GM12891 (cell line): ENCODE results near the gene CALML4.
"Not testable (repeated sequence)": the region's sequence is repeated elsewhere in the genome, so short reads cannot be mapped to it uniquely, and the experiment has no call there.

Source experiments
- DNase-seq: peaks from one replicate; pipeline ENCODE4 v3.0.0; 2011; ENCODE audit warnings: low spot score; ENCODE audit not compliant: insufficient read length
- FAIRE-seq: peaks from 2 replicates; lab custom pipeline; 2011; peaks lifted over from hg19 to GRCh38; lab: Jason Lieb, UNC
- PAX5 ChIP-seq: IDR thresholded peaks from 2 replicates; pipeline ENCODE4 v1.6.1; 2011; ENCODE audit warnings: low read length, moderate library complexity, mild to moderate bottlenecking; ENCODE audit not compliant: insufficient read depth, severe bottlenecking
- POLR2A ChIP-seq: IDR thresholded peaks from 2 replicates; pipeline ENCODE4 v1.6.1; 2011; ENCODE audit warnings: low read depth, low read length, control low read depth
- POLR2AphosphoS5 ChIP-seq: IDR thresholded peaks from 2 replicates; pipeline ENCODE4 v1.6.1; 2011; ENCODE audit warnings: low read depth, low read length, control low read depth
- POU2F2 ChIP-seq: IDR thresholded peaks from 2 replicates; pipeline ENCODE4 v1.6.1; 2011; ENCODE audit warnings: low read depth, mild to moderate bottlenecking, control low read depth, low read length, moderate library complexity
- SPI1 ChIP-seq: IDR thresholded peaks from 2 replicates; pipeline ENCODE4 v1.6.1; 2011; ENCODE audit warnings: low read depth, low read length, control low read depth
- TAF1 ChIP-seq: IDR thresholded peaks from 2 replicates; pipeline ENCODE4 v1.6.1; 2011; ENCODE audit warnings: low read depth, low read length, control low read depth

The CALML4 gene

DNA sequence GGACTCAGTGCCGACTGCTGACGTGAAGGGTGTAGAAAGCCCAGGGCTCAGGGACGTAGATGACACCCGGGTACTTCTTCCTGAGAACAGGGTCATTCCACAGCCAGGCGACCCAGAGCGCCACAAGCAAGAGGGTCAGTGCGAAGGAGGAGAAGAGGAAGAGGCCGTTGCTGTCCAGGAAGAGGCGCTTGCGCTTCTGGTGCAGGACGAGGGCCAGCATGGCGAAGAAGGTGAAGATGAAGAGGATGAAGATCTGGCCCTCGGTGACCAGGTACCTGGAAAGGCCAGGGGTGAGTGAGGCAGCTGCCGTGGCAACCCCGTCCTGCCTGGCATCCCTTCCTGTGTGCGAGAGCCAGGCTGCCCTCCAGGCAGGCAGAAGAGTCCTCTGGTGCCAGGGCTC is 3.0 kb upstream of the CALML4 start:
- TF ChIP-seq TAF1 (no peak), SPI1 (no peak), POLR2A (no peak), POLR2AphosphoS5 (no peak), POU2F2 (no peak), PAX5 (no peak)
- FAIRE-seq, result no peak
- no peak for DNase-seq

GRCh38 chr15:68207176-68207935 is 2.2 kb upstream of the CALML4 start:
- DNase-seq, result no peak
- no peak for FAIRE-seq
- TF ChIP-seq SPI1, result no peak
- TF ChIP-seq PAX5, result no peak
- TF ChIP-seq POLR2A, result no peak
- TF ChIP-seq POLR2AphosphoS5, result no peak
- TF ChIP-seq TAF1, result no peak
- no peak for TF ChIP-seq POU2F2

GRCh38 chr15:68206711-68207151 is 1.6 kb upstream of the CALML4 start:
- TF ChIP-seq SPI1 (no peak), TAF1 (no peak), POLR2AphosphoS5 (no peak), POLR2A (no peak), POU2F2 (no peak)
- FAIRE-seq (no peak), DNase-seq (no peak)

DNA sequence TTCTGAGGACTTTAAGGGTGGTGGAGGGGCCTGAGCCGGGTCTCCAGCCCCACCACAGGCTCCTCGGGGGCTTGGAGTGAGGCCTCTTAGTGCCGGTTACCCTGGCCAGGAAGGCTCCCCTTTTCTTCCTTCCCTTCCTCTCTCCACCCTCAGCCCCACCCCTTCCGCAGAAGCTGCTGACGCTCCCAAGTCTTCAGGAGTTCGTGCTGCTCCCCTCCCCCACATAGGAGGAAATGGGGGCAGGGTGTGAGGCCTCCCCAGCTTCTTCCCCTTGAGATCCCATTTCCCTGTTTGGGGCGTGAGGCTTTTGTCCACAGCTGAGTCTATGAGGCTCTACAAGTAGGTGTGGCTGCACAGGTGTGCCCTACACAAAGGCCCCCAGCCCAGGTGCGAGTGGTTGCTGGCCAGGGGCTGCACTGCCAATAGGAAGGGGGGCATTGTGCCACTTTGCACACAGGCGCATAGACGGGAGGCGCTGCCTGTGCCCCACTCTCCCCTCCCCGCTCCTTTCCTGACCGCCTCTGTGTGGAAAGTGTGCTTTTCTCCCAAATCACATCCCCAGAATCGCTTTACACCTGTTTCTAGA is 915 bp upstream of the CALML4 start:
- DNase-seq (no peak), FAIRE-seq (no peak)
- no peak for TF ChIP-seq SPI1
- TF ChIP-seq POLR2AphosphoS5, result peak; percentile 39; the same call in 1 of the 2 replicates

DNA sequence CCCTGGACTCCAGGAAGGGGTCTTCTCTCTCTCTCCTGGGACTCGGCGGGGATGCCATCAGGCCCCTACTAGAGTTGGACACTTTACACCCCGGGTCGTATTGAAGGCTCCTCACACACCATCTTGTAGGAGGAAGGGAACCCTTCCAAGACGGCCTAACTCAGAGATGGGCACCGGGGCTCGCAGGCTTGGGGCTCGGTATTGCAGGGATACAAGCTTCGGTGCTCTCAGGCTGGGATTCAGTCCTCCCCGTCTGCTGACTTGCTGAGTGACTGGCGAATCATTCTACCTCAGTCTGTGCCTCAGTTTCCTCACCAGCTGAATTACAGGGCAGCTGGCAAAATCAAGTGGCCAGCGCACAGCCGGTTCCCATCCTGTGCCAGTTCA is 419 bp upstream of the CALML4 start:
- FAIRE-seq (no peak), DNase-seq (no peak)
- TF ChIP-seq TAF1 (no peak), POLR2AphosphoS5 (no peak), PAX5 (no peak), POU2F2 (no peak), SPI1 (no peak), POLR2A (no peak)

GRCh38 chr15:68204361-68204760 is 771 bp downstream of the CALML4 start:
- TF ChIP-seq POU2F2, result no peak
- no peak for TF ChIP-seq PAX5
- no peak for TF ChIP-seq SPI1
- no peak for TF ChIP-seq POLR2AphosphoS5
- TF ChIP-seq POLR2A, result no peak
- TF ChIP-seq TAF1, result no peak
- DNase-seq, result no peak
- FAIRE-seq, result no peak

GRCh38 chr15:68203956-68204355 is 1.2 kb downstream of the CALML4 start:
- TF ChIP-seq POLR2A (no peak), POLR2AphosphoS5 (no peak), POU2F2 (no peak), PAX5 (no peak), TAF1 (no peak), SPI1 (no peak)
- no peak for FAIRE-seq
- no peak for DNase-seq

DNA sequence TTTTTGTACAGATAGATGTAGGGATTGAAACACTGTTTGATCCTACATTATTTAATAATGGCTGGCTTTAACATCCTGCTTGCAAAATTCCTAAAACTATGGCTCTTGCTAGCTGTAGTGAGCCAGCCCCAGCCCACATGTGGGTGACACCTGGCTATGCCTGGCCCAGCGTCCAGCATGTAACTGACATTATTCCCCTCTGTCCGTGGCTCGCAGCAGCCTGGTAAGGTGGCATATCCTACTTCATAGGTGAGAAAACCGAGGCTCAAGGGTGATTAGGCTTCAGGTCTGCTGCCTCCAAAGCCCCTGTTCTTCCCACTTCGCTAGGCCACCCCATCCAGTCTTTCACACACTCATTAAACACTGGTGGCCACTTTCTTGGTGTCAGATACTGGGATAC is 1.6 kb downstream of the CALML4 start:
- DNase-seq, result no peak
- TF ChIP-seq SPI1, result no peak
- TF ChIP-seq POLR2AphosphoS5, result no peak
- no peak for TF ChIP-seq POLR2A
- TF ChIP-seq PAX5, result no peak
- no peak for TF ChIP-seq POU2F2
- TF ChIP-seq TAF1, result no peak
- no peak for FAIRE-seq

- not testable (repeated sequence) for FAIRE-seq
Observed at GRCh38 chr15:68202994-68203393, 2.1 kb downstream of the CALML4 start.

DNA sequence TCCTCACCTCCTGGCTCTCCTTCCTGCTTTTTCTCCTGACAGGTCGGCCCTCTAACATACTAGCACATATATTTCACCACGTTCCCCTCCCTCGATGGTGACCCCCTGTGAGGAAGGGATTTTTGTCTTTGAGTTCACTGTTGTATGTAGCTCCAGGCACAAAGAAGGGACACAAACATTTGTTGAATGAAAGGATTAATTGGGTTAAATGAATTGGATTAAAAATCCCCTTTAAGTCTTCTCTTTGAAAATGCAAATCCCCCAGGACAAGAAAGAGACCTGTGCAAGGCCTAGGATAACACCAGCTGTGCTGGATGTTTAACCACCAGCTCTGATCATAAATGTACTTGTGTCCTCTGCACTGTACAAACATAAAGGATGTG is 3.3 kb downstream of the CALML4 start:
- FAIRE-seq, result no peak

More at GRCh38 chr15:68202994-68203393, 2.1 kb downstream of the CALML4 start:
- not testable (repeated sequence) for DNase-seq

More for the DNA sequence above, 3.3 kb downstream of the CALML4 start:
- TF ChIP-seq SPI1 (no peak), POLR2A (no peak), PAX5 (no peak), POU2F2 (no peak), TAF1 (no peak), POLR2AphosphoS5 (no peak)
- DNase-seq, result no peak
